ENCODE results near the gene NRCAM.

The NRCAM gene

DNA sequence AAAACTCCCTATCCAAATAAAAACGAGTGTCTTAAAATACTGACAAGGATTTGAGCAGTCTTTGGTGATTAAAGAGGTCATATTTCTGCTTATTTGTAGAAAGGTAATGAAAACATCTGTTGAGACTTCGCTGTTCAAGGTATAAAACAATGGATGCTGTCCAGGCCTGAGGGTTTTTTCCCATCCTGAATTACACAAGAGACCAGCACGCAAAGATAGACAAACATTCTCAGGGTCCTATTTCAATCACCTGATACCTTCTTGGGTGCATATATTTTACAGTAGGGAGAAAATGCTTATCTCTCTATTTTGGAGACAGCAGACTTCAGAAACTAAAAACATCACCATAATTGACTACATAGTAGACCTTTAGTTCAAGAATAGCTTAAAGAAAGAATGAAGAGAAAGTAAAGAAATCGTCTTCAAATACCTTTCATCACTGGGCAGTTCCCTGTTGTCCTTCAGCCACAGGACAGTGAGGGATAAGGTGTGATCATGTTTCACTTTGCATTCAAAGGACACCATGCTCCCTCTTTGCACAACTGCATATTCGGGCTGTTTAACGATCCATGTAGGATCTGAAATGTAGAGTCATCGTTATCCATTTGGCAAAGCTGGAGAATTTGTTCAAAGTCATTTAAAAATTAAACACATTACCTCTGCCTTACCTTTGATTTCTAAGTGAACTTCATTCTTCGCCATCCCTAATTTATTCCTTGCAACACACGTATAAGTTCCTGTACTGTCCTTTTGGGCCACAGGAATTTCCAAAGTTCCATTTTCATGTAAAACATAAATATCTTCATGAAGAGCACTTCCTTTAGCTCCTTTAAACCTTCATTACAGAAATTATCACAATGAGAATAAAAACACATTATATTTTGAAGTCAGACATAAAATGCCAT lies 262.4 kb downstream of the NRCAM start:
- no peak for DNase-seq

DNA sequence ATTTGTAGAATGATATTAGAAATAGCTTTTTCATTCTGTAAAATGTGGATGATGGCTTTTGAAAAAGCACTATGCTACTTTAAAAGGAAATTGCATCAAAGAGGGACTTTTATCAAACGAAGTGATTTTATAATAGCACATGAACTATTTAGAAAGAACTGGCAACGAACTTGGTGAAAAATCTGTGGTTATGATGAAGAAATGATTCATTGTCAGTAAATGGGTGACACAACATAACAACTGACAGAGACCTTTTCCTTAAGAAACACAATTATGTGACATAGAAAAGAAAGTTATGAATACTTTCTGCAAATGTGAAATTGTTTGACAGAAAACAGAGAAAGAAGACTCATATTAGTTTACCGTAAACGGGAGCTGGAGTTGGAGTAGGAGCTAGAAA lies 265.3 kb downstream of the NRCAM start:
- no peak for DNase-seq

DNA sequence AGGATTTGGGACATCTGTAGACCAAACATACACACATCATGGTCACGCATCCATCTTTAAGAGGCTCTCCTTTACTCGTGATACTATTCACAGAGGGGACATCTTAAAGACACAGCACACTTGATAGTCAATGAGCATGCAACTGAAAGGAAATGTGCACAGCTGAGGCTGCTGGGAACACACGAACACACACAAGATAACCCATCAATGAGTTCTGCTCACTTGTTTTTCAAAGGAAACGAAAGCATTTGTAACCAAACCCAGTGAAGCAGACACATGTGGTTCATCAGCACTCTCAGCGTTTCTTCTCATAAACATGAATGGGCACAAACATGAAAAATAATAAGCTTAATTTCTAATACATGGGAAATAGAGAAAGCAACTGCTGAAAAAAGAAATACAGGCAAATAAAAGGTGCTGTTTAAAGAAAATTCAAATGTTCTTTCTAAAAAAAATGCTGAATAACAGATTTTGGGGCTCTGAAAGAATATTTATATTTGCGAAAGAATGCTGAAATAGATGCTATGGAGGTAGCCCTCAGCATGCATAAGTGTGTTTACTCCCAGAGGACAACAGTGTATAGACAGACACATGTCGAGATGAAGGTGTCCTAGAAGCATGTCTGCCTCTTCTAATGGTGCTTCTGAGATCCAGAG lies 266.4 kb downstream of the NRCAM start:
- DNase-seq: no peak

DNA sequence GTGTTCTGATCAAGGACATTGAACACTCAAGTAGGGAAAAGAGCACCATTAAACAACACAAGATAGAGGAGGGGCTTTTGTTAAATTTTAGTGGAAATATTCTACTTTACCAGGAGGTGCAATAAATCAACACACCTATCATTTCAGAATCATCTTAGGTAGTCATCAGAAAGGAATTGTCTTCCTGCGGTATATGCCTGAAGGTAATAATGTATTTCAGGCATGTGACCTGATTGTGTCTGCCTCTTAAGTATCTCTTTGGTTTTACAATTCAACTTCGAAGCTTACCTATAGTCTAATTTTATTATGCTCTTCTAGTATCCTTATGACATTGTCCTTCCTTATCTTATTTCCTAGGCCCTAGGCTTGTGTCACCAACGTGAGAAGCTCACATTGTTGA lies 267.5 kb downstream of the NRCAM start:
- DNase-seq: no peak

DNA sequence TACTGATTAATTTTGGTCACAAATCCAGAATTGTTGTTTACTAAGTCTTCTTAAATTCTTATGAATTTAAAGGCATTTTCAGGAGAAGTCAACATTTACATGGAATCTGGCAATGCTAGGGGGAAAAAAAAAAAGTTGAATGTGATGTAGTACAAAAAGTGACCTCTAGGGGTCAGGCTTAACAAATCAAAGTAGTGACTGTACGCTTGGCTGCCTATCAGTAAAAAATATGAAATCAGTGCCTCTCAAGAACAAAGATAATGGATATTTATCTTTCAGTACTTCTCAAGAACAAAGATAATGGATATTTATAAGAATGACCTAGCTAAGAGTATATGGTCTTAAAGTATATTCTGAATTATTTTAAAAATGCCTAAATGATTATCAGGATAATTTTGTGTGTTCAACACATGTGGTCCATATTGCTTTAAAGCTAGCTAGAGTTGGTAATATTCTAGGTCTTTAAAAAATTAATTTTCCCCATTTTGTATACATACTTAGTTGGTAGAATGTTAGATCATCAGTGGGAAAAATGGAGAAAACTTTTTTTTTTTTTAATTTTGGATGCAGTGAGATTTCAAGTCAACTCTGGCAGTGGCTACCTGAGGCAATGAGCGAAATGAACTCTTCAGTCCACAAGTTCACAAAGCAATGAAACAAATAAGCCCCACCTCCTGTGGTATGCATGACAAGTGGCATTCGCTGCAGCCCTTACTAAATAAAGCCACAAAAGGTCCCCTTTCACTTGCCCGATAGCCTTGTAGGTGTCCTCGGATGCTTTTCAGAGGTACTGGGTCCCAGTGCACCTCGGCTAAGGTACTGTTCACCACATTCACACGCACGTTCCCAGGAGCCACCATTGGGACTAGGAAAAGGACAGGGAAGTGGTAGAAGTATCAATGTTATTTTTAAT lies 274.9 kb downstream of the NRCAM start:
- DNase-seq: peak; percentile 74

DNA sequence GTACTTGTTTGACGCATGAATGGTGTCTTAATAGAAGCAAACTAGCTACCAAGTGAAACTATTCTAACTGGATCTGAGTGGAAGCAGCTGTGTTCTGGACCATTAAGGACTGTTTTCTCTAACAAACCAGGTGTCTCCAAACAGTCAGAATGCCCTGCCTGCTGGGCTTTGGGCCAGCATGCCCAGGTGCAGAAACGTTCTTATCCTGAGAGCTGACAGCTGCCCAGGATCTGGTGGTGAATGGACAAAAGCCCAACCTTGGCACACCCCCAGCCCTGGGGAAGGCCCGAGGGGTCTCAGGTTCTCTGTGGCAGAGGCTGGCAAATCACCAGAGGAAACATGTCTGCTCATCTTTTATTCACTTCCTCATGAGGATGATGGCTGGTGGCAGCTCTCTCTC lies 277.8 kb downstream of the NRCAM start:
- DNase-seq: no peak

DNA sequence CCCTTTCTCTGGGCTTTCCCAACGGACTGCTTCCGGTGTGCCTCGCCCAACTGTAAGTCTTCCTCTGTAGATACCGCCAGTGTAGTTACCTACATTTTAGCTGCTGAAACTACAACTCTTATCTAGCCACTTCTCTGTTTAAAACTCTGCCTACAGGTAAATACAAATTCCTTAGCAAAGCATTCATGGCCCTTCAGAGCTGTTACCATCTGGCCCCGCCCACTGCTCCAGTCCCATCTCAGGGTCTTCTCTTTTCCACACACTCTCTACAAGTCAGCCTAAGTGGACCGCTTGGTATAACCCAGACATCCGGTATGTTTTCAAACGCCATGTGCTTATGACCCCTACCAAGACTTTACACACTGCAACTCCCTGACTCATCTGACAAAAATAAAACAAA lies 285.1 kb downstream of the NRCAM start:
- DNase-seq: no peak

DNA sequence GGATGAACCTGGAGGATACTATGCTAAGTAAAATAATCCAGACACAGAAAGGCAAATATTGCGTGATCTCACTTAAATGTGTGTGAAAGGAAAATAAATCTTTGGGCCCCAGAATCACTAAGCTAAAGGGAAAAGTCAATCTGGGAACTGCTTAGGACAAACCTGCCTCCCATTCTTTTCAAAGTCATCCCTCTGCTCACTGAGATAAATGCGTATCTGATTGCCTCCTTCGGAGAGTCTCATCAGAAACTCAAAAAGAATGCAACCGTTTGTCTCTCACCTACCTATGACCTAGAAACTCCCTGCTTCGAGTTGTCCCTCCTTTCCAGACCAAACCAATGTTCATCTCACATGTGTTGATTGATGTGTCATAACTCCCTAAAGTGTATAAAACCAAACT lies 286.0 kb downstream of the NRCAM start:
- DNase-seq: no peak

DNA sequence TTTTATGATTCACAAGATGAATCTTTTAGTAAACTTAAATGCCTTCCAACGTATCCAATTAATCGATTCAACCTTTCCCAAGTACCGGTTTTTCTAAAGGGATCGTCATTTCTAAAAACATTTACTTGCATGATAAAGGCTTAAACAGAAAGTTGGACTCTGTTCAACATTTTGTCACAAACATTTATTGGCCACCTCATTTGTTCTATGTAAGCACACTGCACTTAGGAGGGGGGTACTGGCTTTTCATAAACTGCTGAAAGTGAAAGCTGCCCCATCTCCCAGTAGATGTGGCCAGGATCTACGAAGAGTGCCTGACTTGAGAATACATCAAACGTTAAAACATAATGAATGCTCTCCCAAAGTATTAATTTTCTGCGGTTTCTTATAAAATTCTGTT lies 288.8 kb downstream of the NRCAM start:
- DNase-seq: no peak

DNA sequence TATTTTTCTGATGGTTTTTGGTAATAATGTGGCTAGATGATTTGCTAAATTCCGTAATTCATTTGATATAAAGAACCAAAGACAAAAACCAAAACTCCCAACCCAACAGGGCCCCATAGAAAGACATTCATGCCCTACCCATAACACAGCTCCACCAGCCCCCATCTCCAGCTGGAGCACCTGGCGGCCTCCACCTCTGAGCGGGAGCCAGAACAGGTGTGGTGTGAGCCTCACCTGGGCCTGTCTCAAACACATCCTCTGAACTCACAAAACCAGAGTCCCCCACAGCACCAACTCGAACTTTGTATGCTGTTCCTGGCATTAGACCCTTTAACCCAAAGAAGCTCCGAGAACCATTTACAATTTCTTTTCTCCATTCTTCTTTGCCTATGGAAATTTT lies 289.5 kb downstream of the NRCAM start:
- DNase-seq: no peak

DNA sequence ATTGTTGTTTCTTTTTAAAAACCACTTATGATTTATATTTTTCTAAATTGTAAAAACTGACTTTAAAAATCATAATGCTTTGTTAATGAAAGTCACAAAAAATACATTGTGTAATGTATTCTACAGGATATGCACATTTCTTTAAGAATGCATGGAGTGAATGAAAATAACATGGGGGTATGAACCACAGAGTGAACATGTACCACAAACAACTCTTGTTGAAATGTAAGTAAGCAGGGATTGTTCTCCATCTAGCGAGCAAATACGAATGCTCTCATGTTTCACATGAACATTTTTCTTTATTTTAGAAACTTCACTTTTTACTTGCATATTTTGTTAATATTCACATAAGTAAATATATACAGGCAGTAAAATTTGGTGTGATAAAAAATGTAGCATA lies 290.5 kb downstream of the NRCAM start:
- DNase-seq: no peak

DNA sequence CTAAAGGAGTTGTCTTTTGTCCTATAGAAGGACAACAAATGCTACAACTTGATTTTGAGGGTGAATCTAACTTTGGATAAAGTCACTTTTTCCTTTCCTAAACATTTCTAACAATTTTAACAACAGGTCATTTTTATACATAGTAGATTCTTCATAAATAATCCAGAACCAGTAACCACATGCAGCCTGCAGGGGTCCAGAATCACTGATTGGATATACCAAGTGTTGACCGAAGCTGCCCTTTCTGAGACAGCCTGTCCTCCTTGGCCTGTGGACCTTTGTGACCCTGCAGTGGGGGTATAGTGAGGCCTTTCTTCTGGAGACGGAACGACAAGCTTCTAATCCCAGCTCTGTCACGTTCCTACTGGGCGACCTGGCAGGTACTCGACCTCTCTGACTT lies 291.3 kb downstream of the NRCAM start:
- no peak for DNase-seq

DNA sequence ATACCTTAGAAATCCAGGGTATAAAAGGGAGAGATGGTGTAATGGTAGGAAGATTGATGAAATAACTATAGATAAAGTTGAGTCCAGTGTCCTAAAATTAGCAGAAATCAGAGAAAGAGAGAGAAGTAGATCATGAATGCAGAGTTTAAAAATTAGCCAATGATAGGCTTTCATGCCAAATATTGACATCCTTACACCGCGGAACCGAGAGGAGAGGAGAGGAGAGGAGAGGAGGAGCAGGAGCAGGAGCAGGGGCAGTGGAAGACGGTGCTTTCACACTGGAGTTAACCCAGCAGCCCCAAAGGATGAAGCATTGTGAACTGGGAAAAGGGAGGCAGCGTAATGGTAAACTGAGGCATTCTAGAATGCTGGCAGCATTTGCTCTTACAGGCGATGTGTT lies 291.9 kb downstream of the NRCAM start:
- DNase-seq: no peak

DNA sequence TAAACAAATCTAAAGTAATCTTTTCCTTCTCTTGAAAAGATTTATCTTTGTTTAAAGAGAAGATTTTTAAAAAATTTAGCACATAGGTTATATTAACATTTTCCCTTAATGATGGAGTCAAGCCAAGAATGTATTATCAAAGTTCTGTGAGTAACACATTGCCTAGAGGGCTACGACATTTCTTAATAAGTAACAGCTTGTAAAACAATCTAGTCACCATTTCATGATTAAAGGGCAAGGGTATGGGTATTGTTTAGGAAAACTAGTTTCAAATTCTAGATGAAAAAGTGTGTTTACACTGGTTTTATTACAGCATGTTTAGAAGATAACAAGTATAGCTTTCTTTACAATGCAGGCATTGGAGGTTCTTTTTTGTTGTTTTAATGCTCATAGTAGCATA lies 297.5 kb downstream of the NRCAM start:
- DNase-seq: no peak

DNA sequence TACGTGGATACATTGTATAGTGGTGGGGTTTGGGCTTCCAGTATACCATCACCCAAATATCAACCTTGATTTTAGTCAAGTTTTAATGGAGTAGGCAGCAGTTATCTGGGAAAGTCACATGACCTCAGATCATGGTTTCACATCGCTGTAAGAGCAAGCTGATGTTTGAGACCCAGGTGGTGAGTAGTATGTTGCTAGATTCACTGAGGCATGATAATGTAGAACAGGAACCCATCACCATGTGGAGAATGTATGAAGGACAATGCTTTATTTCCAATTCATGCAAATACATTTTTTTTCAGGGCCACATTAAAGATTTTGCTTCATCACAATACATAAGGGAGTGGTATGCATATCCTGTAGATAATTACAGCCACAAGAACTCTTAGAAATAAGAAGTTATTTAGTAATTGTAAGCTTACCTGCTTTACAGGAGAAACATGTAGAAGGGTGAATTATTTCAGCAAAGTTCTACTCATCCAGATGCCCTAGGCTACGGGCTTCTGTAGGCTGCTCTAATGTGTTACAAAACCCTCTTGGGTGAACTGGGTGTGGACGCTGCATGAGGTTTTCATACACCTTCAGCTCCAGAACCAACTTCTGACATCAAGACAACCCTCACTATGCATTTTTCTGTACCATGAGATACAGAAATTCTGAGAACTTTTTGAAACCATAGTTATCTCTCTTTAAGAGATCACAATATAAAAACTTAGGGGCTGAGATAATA lies 298.5 kb downstream of the NRCAM start:
- no peak for DNase-seq

DNA sequence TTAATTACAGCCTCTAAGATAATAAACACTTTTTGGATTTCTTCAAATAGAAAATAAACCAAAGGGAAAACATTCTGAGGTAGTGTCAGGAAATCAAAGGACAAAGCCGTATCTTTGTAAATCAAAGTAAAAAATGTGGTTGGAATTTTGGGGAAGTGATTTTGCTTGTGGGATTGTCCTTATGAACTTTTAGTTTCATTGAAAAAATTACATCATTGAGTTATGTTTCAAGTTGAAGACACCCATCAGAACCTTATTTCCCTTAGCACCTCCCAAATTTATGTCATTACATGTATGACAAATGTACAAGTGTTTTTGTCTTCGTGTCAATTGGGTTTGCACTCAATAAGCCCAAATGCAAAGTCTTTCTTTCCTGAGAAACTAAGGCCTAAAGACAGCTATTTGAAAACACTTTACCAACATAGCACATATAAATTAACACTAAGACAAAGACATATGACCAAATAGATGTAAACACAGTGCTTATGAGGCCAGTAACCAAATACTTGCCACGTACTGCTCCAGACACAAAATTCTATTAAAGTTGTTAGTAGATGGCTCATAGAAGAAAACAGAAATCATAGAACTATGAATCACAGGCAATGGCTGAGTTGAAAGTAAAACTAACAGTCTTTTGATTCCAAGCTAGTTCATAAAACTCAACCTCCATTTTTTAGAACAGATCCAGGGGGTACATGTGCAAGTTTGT lies 299.2 kb downstream of the NRCAM start:
- no peak for DNase-seq

DNA sequence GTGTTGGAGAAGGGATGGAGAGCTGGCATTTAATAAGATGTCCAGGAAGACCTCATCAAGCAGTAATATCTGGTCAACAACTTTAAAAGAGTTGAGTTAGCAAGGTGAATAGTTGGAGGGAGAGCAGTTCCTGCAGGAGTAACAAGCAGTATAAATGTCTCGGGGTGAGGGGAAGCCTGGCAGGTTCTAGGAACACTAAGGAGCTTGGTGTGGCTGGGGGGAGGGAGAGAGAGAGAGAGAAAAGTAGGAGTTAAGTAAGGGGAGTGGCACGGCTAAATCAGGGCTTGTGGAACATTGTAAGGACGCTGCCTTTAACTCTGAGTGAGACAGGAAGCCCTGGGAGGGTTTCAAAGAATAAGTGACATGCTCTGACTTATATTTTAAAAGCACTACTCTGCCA lies 304.0 kb downstream of the NRCAM start:
- peak; percentile 8 for DNase-seq

DNA sequence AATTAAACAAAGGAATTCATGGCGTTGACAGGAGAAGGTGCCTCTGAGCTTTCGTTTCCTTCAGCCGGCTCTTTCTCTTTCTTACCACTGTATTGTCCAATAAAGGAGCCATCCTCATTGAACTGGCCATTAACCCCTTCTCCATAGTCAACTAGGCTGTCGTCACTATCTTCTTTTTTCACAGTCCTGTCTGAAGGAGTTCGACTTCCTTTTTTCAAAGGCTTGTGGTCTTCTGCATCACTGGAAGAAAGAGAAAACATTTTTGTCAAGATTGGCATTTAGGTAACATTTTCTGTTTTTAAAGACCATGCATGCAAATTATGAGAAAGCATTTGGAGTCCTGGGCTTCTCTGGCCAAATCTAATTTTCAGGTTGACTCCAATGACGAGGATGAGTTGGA lies 306.3 kb downstream of the NRCAM start:
- no peak for DNase-seq

DNA sequence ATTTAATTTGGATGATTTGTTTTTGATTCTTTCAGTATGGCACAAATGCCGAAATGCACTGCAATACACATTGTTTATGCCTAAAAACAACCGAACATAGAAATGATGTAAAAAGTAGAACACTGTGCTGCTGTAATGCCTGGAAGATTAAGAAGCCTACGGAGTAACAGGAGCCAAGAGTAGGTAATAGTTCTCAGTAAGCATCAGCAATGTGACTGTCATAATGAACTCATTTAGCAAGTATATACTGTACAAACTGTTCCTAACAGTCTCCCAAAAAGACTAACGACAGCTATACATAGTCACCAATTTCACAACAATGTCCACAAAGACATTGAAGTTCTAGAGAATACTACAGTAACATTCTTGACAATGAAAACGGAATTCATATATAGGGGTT lies 307.1 kb downstream of the NRCAM start:
- no peak for DNase-seq

DNA sequence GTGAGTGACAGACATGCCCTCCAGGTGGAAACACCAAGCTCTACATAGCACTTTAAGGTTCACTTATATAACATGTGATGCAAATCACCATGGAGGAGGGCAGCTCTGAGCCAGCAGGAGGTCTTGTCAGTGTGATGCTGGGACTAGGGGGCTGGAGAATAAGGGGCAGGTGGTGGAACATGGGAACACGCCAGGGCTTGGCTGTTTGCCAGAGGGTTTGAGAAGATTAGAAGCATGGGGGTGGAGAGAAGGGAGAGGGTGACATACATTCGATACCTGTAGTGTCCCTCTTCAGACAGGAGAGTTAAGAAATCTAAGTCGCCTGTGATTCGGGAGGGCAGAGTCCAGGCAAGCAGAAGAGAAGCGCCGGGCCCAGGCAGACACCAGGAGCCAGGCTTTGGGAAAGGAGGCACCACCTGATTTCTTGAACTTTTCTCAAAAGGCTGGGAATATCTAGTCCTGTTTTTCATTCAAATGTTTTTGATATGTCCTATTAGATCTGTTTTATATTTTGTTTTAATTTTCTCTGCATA lies 309.1 kb downstream of the NRCAM start:
- DNase-seq: peak; percentile 100

DNA sequence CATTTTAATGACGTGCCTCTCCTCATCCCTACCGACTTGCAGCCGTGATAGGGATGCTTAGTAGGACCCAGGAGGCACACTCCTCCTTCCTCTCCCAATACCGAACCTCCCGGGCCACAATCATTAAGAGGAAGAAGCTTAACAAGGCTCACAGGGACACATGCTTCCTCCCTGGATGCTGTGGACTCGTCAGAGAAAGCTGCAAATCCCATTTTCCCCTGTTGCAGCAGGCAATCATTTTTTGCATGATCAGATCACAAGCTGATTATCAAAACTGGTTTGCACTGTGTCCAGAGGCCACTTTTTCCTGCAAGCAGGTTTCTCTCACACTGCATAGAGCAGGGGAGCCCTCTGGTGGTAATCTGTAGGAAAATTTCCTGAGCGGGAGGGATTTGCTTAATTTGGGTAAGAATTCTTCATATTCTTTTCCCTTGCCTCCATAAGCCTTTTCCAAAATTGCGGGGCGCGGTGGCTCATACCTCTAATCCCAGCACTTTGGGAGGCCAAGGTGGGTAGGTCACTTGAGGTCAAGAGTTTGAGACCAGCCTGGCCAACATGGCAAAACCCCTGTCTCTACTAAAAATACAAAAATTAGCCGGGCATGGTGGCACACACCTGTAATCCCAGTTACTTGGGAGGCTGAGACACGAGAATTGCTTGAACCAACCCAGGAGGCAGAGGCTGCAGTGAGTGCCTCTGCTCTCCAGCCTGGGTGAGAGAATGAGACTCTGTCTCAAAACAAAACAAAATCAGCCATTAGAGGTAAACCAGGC lies 310.0 kb downstream of the NRCAM start:
- DNase-seq: peak; percentile 97
